Measurements from ENCODE around the gene POLG2.

- TF ChIP-seq MAX (IDR thresholded peaks at IDR 0.05) (no peak), REST (IDR thresholded peaks at IDR 0.05) (no peak), NR2F2 (IDR thresholded peaks at IDR 0.05) (no peak), RAD21 (IDR thresholded peaks at IDR 0.05) (no peak), EGR1 (IDR thresholded peaks at IDR 0.05; ENCODE audit: low read depth in 2 of 2) (no peak), SP1 (IDR thresholded peaks at IDR 0.05) (no peak), CTCF (IDR thresholded peaks at IDR 0.05; ENCODE audit: low read depth, low read length, missing input control) (no peak), TAF1 (conservative IDR thresholded peaks at IDR 0.05) (no peak), FOXA1 (IDR thresholded peaks at IDR 0.05) (no peak)
These were observed 37.5 kb downstream of the POLG2 start for GRCh38 chr17:64459284-64459747.

Measured in liver (tissue), 3 donors.